HEK293T (cell line): ENCODE results near the gene GSTM3.

Experiments used
- CTCF ChIA-PET: fragments of 350-600 bp; formaldehyde crosslinking; extraction: SDS; loops from one replicate; lab custom pipeline; 2021; ENCODE audit warnings: antibody characterized with exemption, inconsistent platforms; lab: Yijun Ruan, JAX
- POLR2A ChIA-PET: fragments of 350-600 bp; formaldehyde crosslinking; extraction: SDS; loops from one replicate; lab custom pipeline; 2020; ENCODE audit warnings: antibody characterized with exemption, inconsistent platforms; lab: Yijun Ruan, JAX
- DNase-seq: peaks from one replicate; pipeline ENCODE4 v3.0.0; 2012; ENCODE audit warnings: mixed read lengths; ENCODE audit errors: extremely low spot score
- ARNT ChIP-seq: fragments of 450-650 bp; IDR thresholded peaks from 2 replicates; pipeline ENCODE4 v1.6.1; 2017; ENCODE audit warnings: mild to moderate bottlenecking
- BHLHE40 ChIP-seq: fragments of 450-650 bp; IDR thresholded peaks from 2 replicates; pipeline ENCODE4 v1.6.1; 2016; ENCODE audit warnings: mild to moderate bottlenecking, moderate library complexity, borderline replicate concordance
- CTBP1 ChIP-seq: fragments of 450-650 bp; IDR thresholded peaks from 2 replicates; pipeline ENCODE4 v1.6.1; 2016; ENCODE audit warnings: borderline replicate concordance
- ELF4 ChIP-seq: fragments of 450-650 bp; IDR thresholded peaks from 2 replicates; pipeline ENCODE4 v1.6.1; 2017; ENCODE audit warnings: antibody characterized with exemption
- FOXA1 ChIP-seq: fragments of 450-650 bp; IDR thresholded peaks from 2 replicates; pipeline ENCODE4 v1.6.1; 2016; ENCODE audit warnings: mild to moderate bottlenecking
- FOXK2 ChIP-seq: fragments of 450-650 bp; IDR thresholded peaks from 2 replicates; pipeline ENCODE4 v1.6.1; 2016; ENCODE audit warnings: mild to moderate bottlenecking
- FOXM1 ChIP-seq: fragments of 450-650 bp; IDR thresholded peaks from 2 replicates; pipeline ENCODE4 v1.6.1; 2017; ENCODE audit warnings: mild to moderate bottlenecking, borderline replicate concordance
- HDGF ChIP-seq: fragments of 450-650 bp; IDR thresholded peaks from 2 replicates; pipeline ENCODE4 v1.6.1; 2017; ENCODE audit warnings: antibody characterized with exemption, borderline replicate concordance
- L3MBTL2 ChIP-seq: fragments of 450-650 bp; conservative IDR thresholded peaks from 2 replicates; pipeline ENCODE4 v1.6.1; 2016; ENCODE audit warnings: mild to moderate bottlenecking
- LEF1 ChIP-seq: fragments of 450-650 bp; IDR thresholded peaks from 2 replicates; pipeline ENCODE4 v1.6.1; 2017; ENCODE audit warnings: mild to moderate bottlenecking, borderline replicate concordance
- NFRKB ChIP-seq: fragments of 450-650 bp; IDR thresholded peaks from 2 replicates; pipeline ENCODE4 v1.6.1; 2016; ENCODE audit warnings: mild to moderate bottlenecking, moderate library complexity
- PKNOX1 ChIP-seq: fragments of 450-650 bp; IDR thresholded peaks from 2 replicates; pipeline ENCODE4 v1.6.1; 2016
- SP1 ChIP-seq: fragments of 450-650 bp; IDR thresholded peaks from 2 replicates; pipeline ENCODE4 v1.6.1; 2017
- SUZ12 ChIP-seq: fragments of 450-650 bp; IDR thresholded peaks from 2 replicates; pipeline ENCODE4 v1.6.1; 2016; ENCODE audit warnings: mild to moderate bottlenecking
- TARDBP ChIP-seq: fragments of 450-650 bp; IDR thresholded peaks from 2 replicates; pipeline ENCODE4 v1.6.1; 2016
- ZNF384 ChIP-seq: fragments of 450-650 bp; IDR thresholded peaks from 2 replicates; pipeline ENCODE4 v1.6.1; 2016

GSTM3 gene

GRCh38 chr1:109783436-109783835 lies 42.6 kb upstream of the GSTM3 start:
- ChIA-PET POLR2A (interaction anchor here (2.4 kb wide), 1 partner anchor 201 kb away, joined by 9 read pairs; the partner anchor contains the start of gene AHCYL1), CTCF (interaction anchor here (1.2 to 4.0 kb wide), 2 partner anchors 141 to 201 kb away, joined by 3 to 19 read pairs; partner anchors contain the start of gene AHCYL1)
- TF ChIP-seq PKNOX1 (peak; percentile 87), ZNF384 (no peak), NFRKB (no peak)
- DNase-seq: no peak

GRCh38 chr1:109782927-109783326 lies 42.1 kb upstream of the GSTM3 start:
- TF ChIP-seq SUZ12: no peak
- TF ChIP-seq FOXK2: no peak
- no peak for TF ChIP-seq SP1
- no peak for TF ChIP-seq CTBP1
- no peak for TF ChIP-seq LEF1
- TF ChIP-seq ZNF384: no peak
- TF ChIP-seq FOXM1: no peak
- TF ChIP-seq ELF4: no peak
- TF ChIP-seq TARDBP: no peak
- no peak for TF ChIP-seq BHLHE40
- TF ChIP-seq FOXA1: no peak
- no peak for TF ChIP-seq L3MBTL2
- no peak for TF ChIP-seq PKNOX1
- DNase-seq: no peak
- ChIA-PET CTCF (interaction anchor here (0.8 to 4.0 kb wide), 2 partner anchors 196 to 201 kb away, joined by 3 to 19 read pairs; partner anchors contain the start of gene AHCYL1), POLR2A (interaction anchor here (2.4 kb wide), 1 partner anchor 201 kb away, joined by 9 read pairs; the partner anchor contains the start of gene AHCYL1)

- ChIA-PET CTCF (interaction anchor here (0.6 to 4.0 kb wide), 3 partner anchors 197 to 227 kb away, joined by 3 to 19 read pairs (median 3); partner anchors contain the start of gene AHCYL1), POLR2A (interaction anchor here (2.4 kb wide), 1 partner anchor 202 kb away, joined by 9 read pairs; the partner anchor contains the start of gene AHCYL1)
- DNase-seq: no peak
- no peak for TF ChIP-seq SUZ12
- TF ChIP-seq L3MBTL2: no peak
- TF ChIP-seq FOXA1: no peak
- TF ChIP-seq BHLHE40: no peak
- TF ChIP-seq ELF4: no peak
Observed at GRCh38 chr1:109782514-109782913, 41.7 kb upstream of the GSTM3 start.

GRCh38 chr1:109781806-109782205 lies 41.0 kb upstream of the GSTM3 start:
- ChIA-PET CTCF (interaction anchor here (1.7 to 4.0 kb wide), 2 partner anchors 9 to 203 kb away, joined by 3 to 19 read pairs; partner anchors contain the start of gene AHCYL1), POLR2A (interaction anchor here (2.4 kb wide), 1 partner anchor 202 kb away, joined by 9 read pairs; the partner anchor contains the start of gene AHCYL1)
- TF ChIP-seq LEF1: no peak
- no peak for DNase-seq

- CTCF ChIA-PET: interaction anchor here (1.7 to 4.0 kb wide), 2 partner anchors 10 to 203 kb away, joined by 3 to 19 read pairs; partner anchors contain the start of gene AHCYL1
- POLR2A ChIA-PET: no interaction called here
- DNase-seq: no peak
- no peak for TF ChIP-seq L3MBTL2
Observed at GRCh38 chr1:109780982-109781381, 40.1 kb upstream of the GSTM3 start.

GRCh38 chr1:109777980-109778625 lies 37.3 kb upstream of the GSTM3 start:
- no peak for DNase-seq
- ChIA-PET POLR2A (interaction anchor here (6.5 kb wide), 1 partner anchor 205 kb away, joined by 39 read pairs; the partner anchor contains the start of gene AHCYL1), CTCF (interaction anchor here (0.6 to 7.0 kb wide), 8 partner anchors 12 to 718 kb away, joined by 3 to 139 read pairs (median 5); partner anchors contain the start of gene AHCYL1)
- TF ChIP-seq ELF4 (no peak), TARDBP (no peak), ZNF384 (no peak), NFRKB (no peak), BHLHE40 (no peak), FOXA1 (no peak), FOXK2 (no peak), ARNT (no peak), LEF1 (no peak), PKNOX1 (no peak), SP1 (no peak), FOXM1 (no peak), SUZ12 (no peak), L3MBTL2 (no peak), CTBP1 (no peak), HDGF (no peak)
